ENCODE results near the gene PPP4R2. TPM values are rescaled to one million over a fixed set of nuclear protein-coding genes. Genes with fewer than 3 reads are reported as not detected.
"Not testable (repeated sequence)": the region's sequence is repeated elsewhere in the genome, so short reads cannot be mapped to it uniquely, and the experiment has no call there.

Gene PPP4R2
- polyA plus RNA-seq, 1 donor: 59.0 TPM

DNA sequence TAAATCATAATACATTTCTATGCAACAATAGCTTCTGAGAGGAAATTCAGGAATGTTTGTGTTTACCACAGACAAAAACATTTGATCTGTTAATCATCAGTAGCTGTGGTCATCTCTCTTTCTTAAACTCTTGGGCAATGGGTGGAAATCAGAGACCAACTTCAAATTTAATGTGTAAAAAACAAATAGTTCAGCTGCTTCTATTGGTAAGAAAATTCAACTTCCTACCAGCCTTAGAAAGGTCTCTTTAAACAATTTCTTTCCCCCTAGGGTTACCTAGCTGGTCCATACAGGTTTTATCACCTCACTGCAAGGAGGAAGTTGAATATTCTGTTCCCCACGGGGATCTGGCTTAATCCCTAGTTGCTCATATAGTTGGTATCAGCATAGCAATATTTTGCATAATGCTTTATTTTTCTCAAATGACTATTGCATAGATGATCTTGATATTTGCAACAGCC lies 20.3 kb upstream of the PPP4R2 start:
- no peak for DNase-seq (ENCODE audit: low read depth)

DNA sequence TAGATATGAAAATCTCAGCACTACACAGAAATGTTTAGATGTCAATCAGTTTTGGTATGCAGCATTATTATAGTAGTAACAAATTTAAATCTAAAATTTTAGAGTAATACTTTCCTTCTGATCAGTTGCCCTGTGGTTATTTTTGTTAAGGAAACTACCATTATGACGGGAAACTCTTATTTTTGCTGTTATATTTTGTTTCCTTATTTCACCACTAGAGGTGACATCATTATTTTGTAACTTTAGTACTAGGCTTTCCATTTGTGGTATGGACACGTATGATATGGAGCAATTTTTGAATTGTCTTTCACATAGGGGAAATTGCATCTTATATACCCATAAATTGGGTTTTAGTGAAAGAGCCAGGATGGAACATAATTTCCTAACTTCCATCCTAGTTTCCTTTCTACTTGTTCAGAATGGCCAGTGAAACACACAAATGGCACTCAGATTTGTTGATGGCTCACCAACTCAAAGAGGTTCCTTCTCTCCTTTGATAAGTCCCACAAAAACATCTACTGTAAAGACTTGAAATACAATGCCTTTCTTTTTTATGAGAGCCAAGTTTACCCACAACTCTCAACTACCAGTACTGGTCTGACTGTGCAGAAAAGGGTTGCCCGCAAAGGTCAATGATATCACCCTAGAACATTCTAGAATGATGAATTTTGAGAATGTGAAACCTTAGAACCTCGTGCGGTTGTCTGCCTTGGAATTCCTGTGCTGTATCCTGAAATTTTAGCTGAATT lies 19.4 kb upstream of the PPP4R2 start:
- no peak for DNase-seq (ENCODE audit: low read depth)

DNA sequence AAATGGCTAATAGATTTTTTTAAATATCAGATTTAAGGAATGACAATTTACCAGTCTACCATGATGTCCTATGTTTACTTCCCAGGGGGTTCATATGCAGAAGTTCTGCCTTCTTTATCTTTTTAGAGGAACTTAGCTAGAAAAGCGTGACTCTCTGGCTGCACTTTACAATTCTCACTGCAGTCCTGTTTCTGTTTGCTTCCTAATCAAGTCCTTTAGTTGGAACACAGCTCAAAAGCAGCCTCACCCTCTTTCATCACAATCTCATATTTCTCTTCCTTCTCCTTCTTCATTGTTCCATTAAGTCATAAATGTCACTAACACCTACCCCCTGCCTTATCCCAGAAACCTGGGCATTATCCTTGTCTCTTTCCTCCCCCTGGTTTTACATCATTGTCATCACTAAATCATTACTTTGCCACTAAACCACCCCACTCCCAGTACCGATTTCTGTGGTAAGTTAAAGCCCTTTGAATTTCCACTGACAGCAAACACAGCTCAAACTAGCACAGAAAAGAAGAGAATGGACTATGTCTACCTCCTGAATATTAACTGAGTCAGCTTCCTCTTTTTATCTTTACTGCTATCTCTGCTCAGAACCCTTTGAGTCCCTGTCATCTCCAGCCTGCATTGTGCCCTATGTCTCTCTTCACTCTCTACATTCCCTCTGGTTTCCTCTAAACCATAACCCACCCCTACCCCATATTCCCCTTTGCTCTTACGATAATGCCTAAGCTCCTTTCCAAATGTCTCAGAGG lies 13.8 kb upstream of the PPP4R2 start:
- no peak for DNase-seq (ENCODE audit: low read depth)

DNA sequence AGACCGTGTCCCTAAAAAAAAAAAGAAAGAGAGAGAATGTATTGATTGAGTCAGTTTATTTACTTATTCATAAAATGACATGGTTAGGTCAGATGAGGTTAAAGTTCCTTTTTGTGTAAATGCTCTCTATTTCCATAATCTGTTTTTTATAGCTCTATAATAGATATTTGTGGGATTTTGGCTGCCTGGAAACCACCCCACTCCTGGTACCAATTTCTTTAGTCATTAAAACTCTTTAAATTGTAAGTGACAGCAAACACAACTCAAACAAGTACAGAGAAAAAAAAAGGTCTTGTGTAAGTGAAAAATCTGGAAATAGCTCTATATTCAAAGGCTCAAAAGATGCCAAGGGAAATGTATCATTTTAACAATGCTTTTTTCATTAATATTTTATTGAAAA lies 11.0 kb upstream of the PPP4R2 start:
- DNase-seq (ENCODE audit: low read depth): no peak

DNA sequence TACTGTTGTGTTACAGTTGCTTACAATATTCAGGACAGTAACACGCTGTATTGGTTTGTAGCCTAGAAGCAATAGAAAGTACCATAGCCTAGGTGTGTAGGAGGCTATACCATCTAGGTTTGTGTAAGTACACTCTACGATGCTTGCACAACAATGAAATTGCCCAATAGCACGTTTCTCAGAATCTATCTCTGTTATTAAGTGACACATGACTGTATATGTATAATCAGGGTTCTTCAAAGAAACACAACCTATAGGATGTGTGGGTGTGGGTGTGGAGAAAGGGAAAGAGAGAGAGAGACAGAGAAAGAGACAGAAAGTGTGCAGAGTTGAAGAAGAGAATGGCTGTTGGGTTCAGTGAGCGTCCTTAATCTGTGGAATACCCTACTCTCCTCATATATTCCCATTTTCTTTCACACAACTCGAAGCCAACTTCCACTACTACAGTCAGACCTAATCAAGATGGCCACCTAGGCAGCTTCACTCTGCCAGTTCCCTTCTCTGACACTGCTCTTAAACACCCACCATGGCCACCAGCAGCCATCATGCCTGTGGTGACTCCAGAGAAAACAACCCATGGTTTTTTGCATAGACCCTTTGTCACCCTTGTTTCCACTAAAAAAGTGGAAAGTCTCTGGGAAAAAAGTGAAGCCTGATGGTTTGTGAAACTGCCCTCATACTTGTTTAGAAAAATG lies 5.8 kb upstream of the PPP4R2 start:
- no peak for DNase-seq (ENCODE audit: low read depth)

DNA sequence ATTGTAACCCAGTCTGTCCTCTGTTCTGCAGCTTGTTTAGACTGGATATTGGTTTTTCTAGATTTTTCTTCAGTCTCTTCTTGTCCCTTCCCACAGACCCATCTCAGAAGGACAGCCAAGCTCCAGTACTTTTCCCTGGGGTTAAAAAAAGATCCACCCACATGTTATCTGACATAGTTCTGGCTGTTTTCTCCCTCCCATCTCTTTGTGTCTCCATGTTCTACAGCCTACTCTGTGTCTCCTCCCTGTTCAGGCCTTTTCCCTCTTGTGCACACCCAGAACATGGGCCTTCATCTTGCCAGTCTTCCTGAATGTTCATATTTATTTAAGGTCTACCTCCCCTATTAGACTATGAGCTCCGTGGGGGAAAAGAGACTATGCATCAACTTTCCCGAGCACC lies 5.1 kb upstream of the PPP4R2 start:
- DNase-seq (ENCODE audit: low read depth): no peak

DNA sequence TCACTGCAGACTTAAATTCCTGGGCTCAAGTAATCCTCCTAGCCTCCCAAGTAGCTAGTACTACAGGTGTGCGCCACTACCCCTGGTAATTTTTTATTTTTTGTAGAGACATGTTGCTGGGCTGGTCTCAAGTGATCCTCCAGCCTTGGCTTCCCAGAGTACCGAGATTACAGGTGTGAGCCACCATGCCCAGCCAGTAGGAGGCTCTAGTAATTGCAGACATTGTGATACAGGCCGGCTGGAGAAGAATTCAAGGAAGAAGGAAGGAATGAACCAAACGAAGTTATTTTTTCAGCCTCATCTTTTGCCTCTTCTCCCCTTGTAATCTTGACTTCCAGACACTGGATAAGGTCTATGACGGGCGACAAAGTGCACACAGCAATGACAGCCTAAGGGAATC lies 3.2 kb upstream of the PPP4R2 start:
- no peak for DNase-seq (ENCODE audit: low read depth)

DNA sequence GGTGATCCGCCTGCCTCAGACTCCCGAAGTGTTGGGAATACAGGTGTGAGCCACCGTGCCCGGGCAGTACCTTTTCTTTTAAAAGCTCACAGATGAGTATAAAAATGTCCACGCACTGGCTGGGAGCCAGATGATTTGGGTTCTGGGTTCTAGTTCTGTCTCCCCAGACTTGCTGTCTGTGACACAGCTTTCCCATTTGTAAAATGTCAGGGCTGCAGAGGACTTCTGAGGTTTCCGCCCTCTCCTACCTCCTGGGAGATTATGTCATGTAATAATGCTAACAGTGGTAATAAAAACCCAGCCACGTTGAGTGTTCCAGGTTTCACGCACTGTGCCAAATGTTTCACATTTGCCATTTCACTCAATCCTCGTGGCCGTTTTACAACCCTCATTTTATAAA lies 1.3 kb upstream of the PPP4R2 start:
- no peak for DNase-seq (ENCODE audit: low read depth)

DNA sequence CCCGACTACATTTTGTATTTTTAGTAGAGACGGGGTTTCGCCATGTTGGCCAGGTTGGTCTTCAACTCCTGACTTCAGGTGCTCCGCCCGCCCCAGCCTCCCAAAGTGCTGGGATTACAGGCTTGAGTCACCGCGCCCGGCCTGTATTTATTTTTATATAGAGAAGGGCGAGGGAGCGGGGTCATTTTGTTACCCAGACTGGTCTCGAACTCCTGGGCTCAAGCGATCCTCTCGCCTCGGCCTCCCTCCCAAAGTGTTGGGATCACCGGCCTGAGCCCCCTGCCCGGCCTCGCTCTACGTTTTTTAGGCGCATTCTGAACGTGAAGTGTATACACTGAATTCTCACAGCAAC lies 514 bp upstream of the PPP4R2 start:
- DNase-seq (ENCODE audit: low read depth): no peak

DNA sequence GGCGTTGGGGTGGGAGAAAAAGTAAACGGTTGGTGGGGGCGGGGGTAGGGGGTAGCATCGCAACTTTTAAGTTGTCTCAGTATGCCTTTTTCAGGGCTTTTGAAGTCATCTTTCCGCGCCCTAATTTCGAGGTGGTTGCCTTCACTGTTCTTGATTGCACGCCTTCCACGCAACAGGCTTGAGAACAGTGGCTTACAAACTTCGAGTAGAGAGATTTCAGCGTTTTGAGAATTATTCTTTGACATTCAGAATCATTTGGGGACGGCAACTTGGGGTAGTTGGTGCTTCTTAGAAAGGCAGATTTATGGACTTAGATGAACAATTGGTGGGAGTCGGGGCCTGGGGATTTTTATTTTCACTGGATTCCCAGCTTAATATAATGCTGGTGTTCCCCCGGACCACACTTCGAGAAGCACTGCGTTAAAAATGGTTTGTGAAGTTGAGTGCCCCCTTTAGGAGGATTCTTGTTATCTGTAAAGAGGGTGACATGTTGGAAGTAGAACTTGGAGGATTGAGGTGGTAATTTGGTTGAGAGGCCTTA lies 880 bp downstream of the PPP4R2 start:
- DNase-seq (ENCODE audit: low read depth): no peak

DNA sequence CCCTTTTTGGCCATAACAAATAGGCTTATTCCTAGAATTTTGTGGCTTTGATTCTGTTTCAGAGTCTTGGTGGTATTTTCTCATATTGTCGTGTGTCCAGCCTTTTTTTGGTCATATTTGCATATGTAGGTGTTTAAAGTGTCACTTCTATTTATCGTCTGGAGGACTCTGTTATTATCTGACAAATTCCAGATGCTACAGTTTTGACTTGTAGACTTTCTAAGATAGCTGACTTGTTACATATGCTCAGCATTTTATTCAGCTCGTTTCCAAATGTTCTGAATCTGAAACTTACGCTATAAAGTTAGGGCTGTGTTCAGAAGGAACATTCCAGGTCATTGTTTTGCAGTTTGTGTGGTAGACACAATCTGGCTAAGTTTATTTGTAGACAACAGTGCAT lies 1.9 kb downstream of the PPP4R2 start:
- DNase-seq (ENCODE audit: low read depth): no peak

DNA sequence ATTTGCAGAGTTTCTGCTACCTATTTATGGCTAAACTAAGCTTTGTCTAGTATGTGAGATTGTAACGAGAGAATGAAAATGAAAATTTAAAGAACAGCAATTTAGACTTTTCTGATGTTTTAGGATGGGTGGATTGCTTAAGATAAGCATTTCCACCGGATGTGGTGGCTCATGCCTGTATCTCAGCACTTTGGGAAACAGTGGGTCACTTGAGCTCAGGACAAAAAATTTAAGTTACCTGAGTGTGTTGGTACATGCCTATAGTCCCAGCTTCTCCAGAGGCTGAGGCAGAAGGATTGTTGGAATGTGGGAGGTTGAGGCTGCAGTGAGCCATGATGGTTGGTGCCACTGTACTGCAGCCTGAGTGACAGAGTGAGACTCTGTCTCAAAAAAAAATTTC lies 3.3 kb downstream of the PPP4R2 start:
- DNase-seq (ENCODE audit: low read depth): no peak

DNA sequence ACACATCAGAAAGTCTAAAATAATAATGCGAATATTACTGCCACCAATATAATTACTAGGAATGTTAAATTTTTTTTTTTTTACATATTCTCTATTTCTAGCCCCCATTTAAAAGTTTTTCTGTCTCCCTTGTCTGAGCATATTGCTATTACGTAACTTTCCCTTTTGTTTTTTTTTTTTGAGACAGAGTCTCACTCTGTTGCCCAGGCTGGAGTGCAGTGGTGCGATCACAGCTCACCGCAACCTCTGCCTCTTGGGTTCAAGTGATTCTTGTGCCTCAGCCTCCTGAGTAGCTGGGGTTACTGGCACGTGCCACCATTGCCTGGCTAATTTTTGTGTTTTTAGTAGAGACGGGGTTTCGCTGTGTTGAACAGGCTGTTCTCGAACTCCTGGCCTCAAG lies 6.4 kb downstream of the PPP4R2 start:
- DNase-seq (ENCODE audit: low read depth): not testable (repeated sequence)

DNA sequence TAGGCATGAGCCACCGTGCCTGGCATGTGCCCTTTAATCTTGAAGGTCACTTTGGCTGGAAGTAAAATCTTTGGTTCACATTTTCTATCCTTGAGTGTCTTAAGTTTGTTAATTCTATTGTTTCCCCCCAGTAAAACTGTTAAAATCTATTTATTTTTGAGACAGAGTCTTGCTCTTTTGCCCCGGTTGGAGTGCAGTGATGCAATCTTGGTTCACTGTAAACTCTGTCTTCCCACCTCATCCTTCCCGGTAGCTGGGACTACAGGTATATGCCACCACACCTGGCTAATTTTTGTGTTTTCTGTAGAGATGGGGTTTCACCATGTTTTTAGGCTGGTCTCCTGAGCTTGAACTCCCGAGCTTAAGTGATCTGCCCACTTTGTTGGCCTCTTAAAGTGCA lies 7.7 kb downstream of the PPP4R2 start:
- no peak for DNase-seq (ENCODE audit: low read depth)

DNA sequence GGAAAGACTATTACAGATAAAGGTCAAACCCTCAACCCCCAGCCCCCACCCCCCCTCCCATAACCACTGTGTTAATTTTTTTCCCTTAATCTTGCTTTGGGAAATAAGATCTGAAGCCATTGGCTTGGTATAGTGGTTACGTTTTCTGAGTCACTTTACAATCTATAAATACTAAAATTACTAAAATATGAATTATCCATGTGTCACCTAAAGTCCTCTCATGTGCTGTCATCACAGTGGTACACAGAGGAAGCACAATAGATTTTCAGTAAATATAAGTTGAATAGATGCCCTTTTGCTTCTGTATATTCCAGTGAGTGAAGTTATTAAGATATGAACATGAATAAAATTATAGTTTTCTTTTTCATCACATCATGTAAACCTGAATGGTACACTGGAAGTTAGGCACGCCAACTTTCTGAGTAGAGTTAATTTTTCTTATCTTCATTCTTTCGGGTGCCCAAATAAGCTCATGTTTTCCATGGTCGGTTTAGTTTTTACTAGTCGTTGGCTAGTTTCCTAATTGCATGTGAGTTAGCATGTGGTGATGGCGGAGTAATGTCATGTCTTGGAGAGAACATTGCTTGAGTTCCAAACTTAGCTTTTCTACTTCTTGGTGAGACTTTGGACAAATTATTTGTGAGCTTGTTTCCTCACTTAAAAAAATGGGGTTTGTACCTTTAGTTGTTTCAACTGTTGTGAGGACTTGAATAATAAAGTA lies 11.5 kb downstream of the PPP4R2 start:
- no peak for DNase-seq (ENCODE audit: low read depth)

DNA sequence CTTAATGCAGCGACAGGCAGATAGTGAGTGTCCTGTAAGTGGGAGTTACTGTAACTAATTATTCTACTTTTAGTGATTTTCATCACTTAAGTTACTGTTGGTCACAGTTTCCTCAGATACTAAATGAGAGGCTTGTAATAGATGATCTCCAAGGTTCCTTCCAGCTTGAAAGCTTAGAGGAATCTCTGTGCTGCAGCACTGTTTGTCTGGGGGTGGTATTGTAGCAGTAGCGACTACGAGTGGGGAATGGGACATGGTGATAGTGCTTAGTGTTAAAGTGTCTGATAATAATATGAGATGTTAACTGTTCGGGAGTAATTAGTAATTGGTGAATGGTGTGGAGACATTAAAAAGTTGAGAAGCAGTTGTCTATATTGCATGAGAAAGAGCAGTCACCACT lies 12.4 kb downstream of the PPP4R2 start:
- DNase-seq (ENCODE audit: low read depth): no peak

DNA sequence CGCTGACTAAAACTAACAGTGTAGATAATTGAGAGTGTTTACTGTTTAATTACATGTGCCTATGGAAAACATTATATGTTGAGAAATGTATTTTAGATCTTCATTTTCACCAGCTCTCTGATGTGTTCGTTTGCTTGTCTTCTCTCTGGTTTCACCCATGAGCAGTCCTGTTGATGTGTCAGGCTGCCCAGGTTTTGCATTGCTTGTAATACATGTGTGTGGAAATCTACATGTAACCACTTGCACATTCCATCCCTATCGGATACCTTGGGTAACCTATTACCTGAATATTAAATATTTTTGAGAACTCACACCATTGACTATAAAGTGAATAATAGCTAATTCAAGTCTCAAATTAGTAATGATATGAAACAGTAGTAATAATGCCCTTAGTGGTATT lies 13.1 kb downstream of the PPP4R2 start:
- no peak for DNase-seq (ENCODE audit: low read depth)

DNA sequence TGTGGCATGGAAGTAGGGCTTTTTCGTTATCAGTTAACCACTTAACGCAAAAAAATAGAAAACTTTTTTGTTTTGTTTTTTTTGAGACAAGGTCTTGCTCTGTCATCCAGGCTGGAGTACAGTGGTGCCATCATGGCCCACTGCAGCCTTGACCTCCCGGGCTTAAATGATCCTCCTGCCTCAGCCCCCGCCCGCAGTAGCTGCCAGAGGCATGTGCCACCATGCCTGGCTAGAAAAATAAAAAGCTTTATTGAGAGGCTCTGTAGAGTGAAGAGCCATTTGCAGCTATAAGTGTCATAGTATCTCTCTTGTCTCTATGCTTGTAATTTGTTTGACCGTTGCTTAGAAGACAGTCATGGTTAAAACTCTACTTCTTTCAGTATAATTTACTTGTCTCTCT lies 13.5 kb downstream of the PPP4R2 start:
- DNase-seq (ENCODE audit: low read depth): no peak

DNA sequence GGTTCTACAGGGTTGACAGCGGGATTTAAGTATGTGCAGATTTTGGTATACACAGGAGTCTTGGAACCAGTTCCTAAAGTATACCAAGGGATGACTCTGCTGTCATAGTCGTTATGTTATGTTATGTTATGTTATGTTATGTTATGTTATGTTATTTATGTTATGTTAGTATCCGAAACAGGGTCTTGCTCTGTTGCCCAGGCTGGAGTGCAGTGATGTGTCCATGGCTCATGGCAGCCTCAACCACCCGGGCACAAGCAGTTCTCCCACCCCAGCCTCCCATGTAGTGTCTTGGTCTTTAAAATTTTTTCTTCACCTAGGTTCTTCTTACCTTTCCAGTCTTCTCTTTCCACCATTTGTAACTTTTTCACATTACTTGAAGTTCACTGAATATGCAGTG lies 21.7 kb downstream of the PPP4R2 start:
- no peak for DNase-seq (ENCODE audit: low read depth)

DNA sequence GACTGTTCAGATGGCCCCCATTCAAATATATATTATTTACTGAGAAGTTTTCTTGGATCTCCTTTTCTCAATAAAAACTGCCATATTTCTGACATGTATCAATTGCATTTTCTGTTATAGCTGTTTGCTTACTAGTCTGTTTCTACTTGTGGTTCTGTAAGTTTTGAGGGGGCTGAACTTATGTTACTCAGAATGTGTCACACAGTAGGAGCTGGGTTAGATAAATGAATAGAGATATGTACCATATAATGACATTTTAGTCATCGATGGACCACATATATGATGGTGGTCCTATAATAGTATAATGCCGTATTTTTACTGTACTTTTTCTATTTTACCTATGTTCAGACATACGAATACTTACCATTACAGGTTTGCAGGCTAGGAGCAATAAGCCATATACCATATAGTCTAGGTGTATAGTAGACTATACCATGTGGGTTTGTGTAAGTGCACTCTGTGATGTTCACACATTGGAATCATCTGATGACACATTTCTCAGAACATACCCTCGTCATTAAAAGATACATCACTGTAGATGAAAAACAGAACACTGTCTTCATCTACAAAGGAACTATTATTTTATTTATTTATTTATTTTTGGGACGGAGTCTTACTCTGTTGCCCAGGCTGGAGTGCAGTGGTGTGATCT lies 22.3 kb downstream of the PPP4R2 start:
- DNase-seq (ENCODE audit: low read depth): no peak

DNA sequence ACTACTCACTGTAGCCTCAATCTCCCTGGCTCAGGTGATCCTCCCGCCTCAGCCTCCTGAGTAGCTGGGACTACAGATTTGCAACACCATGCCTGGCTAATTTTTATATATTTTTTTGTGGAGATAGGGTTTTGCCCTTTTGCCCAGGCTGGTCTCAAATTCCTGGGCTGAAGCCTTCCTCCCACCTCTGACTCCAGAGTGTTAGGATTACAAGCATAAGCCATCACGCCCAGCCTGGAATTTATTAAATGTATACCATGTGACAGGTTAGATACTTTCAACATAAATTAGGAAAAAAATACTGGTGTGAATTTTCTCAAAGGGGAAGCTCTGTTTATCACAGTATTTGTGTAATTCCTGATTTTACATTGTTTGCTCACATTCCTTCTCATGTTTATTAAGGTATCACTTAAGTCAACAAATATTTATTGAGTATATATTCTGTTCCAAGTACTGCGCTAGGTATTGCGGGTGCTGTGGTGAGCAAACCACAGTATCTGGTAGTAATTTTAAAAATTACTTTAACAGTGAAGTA lies 24.8 kb downstream of the PPP4R2 start:
- no peak for DNase-seq (ENCODE audit: low read depth)
